Measurements from ENCODE around the gene SPTBN4.

GRCh38 chr19:40578442-40578908 lies 111.7 kb downstream of the SPTBN4 start:
- TF ChIP-seq CTCF (IDR thresholded peaks at IDR 0.05 in 2 of 3, conservative IDR thresholded peaks at IDR 0.05 in 1 of 3; ENCODE audit: control insufficient read depth in 2 of 3, extremely low read depth in 1 of 3, insufficient read depth in 1 of 3, low read depth in 3 of 3, low read length in 3 of 3), result no peak
- no peak for TF ChIP-seq ZSCAN29 (IDR thresholded peaks at IDR 0.05)
- TF ChIP-seq SPI1 (IDR thresholded peaks at IDR 0.05; ENCODE audit: borderline replicate concordance, insufficient read depth, low read depth, low read length), result no peak
- no peak for TF ChIP-seq POLR2A (IDR thresholded peaks at IDR 0.05; ENCODE audit: low read depth, low read length)
- no peak for TF ChIP-seq ATF2 (IDR thresholded peaks at IDR 0.05; ENCODE audit: low read length)
